ENCODE results near the gene TTF1. TPM values are rescaled to one million over a fixed set of nuclear protein-coding genes. Genes with fewer than 3 reads are reported as not detected.

The TTF1 gene
- total RNA-seq, 4 donors from 2014 or later, result 5.6 to 16.5 (median 10.3) TPM

DNA sequence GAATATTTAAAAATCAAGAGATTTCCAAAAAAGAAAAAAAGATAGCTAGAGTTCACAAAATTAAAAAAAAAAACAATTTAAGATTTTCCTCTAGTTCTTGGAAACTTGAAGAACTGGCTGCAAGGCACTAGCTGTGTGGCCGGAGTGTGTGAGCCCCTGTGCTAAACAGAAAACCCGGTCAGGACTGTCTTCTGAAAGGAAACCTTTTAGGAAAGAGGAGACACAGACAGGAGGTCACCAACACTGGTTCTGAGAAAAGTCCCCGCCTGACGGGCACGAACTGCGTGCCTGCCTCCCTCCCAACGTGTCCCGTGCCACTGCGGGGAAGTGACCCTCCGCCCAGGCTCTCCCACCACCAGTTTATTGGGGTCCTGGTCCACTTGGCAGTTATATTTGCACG, 15.2 kb downstream of the TTF1 start:
- intact Hi-C loops (cut with DNase I; ENCODE audit: low total_unique reads), result no loop called here
- H3K4me1 ChIP-seq, result no peaks in the 10 kb centered on the region
- DNase-seq, result no peak

DNA sequence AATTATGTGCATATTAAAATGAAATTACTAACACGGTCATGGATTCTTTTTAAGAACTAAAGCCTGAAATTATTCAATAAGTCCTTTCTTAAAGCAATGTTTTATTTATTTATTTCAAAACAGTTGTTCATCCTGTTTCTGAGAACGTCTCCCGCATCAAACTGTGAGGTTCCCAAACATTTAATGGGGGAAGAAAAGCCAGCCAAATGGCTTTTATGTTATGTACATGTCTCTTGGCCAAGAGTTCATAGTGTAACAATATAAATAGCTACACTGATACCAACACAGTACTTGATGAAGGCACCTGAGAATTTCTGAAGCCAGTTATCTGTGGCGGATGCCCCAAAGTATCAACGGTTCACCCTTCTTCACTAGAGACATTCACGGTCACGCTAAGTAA, 15.7 kb downstream of the TTF1 start:
- intact Hi-C loops (cut with DNase I; ENCODE audit: low total_unique reads), result no loop called here
- Histone ChIP-seq H3K9me3 (no peaks in the 10 kb centered on the region), H3K4me3 (no peak overlapping the region), H3K27me3 (no peaks in the 10 kb centered on the region), H3K27ac (no peak overlapping the region), H3K36me3 (no peaks in the 10 kb centered on the region), H3K4me1 (no peaks in the 10 kb centered on the region)
- TF ChIP-seq POLR2A (IDR thresholded peaks at IDR 0.05), result no peak
- TF ChIP-seq, protein P1, sequence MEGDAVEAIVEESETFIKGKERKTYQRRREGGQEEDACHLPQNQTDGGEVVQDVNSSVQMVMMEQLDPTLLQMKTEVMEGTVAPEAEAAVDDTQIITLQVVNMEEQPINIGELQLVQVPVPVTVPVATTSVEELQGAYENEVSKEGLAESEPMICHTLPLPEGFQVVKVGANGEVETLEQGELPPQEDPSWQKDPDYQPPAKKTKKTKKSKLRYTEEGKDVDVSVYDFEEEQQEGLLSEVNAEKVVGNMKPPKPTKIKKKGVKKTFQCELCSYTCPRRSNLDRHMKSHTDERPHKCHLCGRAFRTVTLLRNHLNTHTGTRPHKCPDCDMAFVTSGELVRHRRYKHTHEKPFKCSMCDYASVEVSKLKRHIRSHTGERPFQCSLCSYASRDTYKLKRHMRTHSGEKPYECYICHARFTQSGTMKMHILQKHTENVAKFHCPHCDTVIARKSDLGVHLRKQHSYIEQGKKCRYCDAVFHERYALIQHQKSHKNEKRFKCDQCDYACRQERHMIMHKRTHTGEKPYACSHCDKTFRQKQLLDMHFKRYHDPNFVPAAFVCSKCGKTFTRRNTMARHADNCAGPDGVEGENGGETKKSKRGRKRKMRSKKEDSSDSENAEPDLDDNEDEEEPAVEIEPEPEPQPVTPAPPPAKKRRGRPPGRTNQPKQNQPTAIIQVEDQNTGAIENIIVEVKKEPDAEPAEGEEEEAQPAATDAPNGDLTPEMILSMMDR (IDR thresholded peaks at IDR 0.05), result no peak
- DNase-seq, result no peak

More for the DNA sequence above, 15.2 kb downstream of the TTF1 start:
- H3K27ac ChIP-seq, result no peak overlapping the region
- H3K9me3 ChIP-seq, result no peaks in the 10 kb centered on the region
- H3K36me3 ChIP-seq, result no peaks in the 10 kb centered on the region
- no peaks in the 10 kb centered on the region for H3K27me3 ChIP-seq
- TF ChIP-seq, protein P1 (IDR thresholded peaks at IDR 0.05), result no peak
- no peak for TF ChIP-seq POLR2A (IDR thresholded peaks at IDR 0.05)
- no peak overlapping the region for H3K4me3 ChIP-seq

DNA sequence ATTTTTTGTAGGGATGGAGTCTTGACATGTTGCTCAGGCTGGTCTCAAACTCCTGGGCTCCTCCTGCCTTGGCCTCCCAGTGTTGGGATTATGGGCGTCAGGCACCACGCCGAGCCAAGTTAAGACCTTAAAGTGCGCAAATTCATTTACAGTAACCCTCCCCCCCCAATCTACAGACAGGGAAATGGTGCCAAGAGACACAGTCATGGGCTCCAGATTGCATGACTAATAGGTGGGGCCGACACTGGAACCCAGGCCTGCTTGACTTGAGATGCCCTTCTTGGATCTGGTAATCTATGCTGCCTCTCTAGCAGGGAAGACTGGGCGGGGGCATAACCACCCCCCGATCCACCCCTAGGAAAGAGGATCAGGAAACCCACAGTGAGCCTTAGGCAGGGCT, 19.5 kb downstream of the TTF1 start:
- H3K4me1 ChIP-seq, result no peaks in the 10 kb centered on the region
- H3K27me3 ChIP-seq, result no peaks in the 10 kb centered on the region
- no peaks in the 10 kb centered on the region for H3K9me3 ChIP-seq
- H3K27ac ChIP-seq, result no peak overlapping the region
- TF ChIP-seq, protein P1 (IDR thresholded peaks at IDR 0.05), result no peak
- TF ChIP-seq POLR2A (IDR thresholded peaks at IDR 0.05), result no peak
- H3K36me3 ChIP-seq, result no peaks in the 10 kb centered on the region
- DNase-seq, result no peak
- intact Hi-C loops (cut with DNase I; ENCODE audit: low total_unique reads), result no loop called here
- no peak overlapping the region for H3K4me3 ChIP-seq

DNA sequence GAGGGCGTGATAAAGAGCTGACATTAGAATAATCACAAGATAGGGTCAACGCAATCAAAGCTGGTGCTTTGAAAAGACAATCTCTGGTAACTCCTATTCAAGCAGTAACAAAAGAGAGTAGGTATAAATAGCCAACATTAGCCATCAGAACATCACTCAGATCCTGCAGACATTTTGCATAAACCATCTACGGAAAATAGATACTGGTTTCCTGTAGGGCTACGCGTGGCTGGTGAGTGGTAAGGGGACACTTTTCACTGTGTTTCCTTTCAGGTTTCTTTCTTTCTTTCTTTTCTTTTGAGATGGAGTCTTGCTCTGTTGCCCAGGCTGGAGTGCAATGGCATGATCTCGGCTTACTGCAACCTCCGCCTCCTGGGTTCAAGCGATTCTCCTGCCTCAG, 22.3 kb downstream of the TTF1 start:
- intact Hi-C loops (cut with DNase I; ENCODE audit: low total_unique reads), result no loop called here
- TF ChIP-seq POLR2A (IDR thresholded peaks at IDR 0.05), result no peak
- TF ChIP-seq, protein P1 (IDR thresholded peaks at IDR 0.05), result no peak
- Histone ChIP-seq H3K9me3 (no peaks in the 10 kb centered on the region), H3K27ac (no peak overlapping the region), H3K4me1 (no peaks in the 10 kb centered on the region), H3K4me3 (no peak overlapping the region), H3K27me3 (no peaks in the 10 kb centered on the region), H3K36me3 (no peaks in the 10 kb centered on the region)
- no peak for DNase-seq

DNA sequence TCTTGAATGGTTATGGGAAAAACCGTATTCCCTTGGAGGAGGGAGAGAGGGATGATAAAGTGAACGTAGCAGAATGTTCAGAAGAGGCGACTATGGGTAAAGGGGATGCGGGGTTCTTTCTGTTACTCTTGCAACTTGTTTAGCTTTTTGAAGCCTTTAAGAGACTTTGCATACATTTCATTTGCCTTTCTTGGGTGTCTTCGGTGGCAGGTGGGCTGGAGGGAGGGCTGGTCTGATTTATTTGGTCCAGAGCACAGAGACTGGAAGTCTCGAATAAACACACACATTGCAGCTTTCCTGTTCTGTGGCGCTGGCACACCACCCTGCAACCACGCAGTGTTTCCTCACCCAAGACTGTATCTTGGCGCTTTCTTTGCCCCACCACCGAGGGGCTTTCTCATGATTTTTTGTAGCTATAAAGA, 23.2 kb downstream of the TTF1 start:
- Histone ChIP-seq H3K4me1 (no peaks in the 10 kb centered on the region), H3K9me3 (no peaks in the 10 kb centered on the region), H3K36me3 (no peaks in the 10 kb centered on the region), H3K27me3 (no peaks in the 10 kb centered on the region), H3K27ac (no peak overlapping the region), H3K4me3 (no peak overlapping the region)
- DNase-seq, result no peak
- intact Hi-C loops (cut with DNase I; ENCODE audit: low total_unique reads), result no loop called here
- TF ChIP-seq, protein P1 (IDR thresholded peaks at IDR 0.05), result no peak
- TF ChIP-seq POLR2A (IDR thresholded peaks at IDR 0.05), result no peak

Measured in uterus (tissue), 4 donors.